ENCODE measurements around the gene DAB2IP. TPM values are rescaled to one million over a fixed set of nuclear protein-coding genes. Genes with fewer than 3 reads are reported as not detected.

DAB2IP gene
- total and polyA plus RNA-seq, 2 experiments from 2014 or later: 8.9 to 42.8 TPM

DNA sequence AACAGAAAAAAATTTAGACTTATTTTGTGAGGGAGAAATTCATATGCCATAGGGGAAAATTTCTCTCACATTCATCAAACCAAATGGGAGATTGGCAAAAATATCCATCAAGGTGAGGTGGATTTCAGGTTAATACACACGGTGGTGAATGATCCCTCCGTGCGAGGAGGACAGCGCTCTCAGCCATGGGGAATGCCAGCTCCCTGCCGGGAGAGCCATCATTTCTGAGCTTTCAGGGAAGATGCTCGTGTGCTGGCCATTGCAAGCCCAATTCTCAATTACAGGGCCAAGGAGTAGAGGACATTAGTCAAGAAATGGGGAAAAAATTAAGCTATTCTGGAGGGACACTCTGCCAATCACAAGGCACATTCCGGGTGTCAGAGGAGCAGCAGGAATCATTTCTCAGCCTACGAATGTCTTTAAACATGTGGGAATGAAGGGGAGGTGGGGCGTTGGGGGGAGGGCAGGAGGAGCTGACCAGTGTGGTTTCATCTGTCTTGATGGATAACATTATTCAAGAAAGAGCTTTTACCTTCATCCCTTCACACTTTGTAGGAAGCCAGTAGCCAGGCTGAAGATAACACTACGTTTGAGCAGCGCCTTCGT, 165.5 kb downstream of the DAB2IP start:
- TF ChIP-seq, protein P1, sequence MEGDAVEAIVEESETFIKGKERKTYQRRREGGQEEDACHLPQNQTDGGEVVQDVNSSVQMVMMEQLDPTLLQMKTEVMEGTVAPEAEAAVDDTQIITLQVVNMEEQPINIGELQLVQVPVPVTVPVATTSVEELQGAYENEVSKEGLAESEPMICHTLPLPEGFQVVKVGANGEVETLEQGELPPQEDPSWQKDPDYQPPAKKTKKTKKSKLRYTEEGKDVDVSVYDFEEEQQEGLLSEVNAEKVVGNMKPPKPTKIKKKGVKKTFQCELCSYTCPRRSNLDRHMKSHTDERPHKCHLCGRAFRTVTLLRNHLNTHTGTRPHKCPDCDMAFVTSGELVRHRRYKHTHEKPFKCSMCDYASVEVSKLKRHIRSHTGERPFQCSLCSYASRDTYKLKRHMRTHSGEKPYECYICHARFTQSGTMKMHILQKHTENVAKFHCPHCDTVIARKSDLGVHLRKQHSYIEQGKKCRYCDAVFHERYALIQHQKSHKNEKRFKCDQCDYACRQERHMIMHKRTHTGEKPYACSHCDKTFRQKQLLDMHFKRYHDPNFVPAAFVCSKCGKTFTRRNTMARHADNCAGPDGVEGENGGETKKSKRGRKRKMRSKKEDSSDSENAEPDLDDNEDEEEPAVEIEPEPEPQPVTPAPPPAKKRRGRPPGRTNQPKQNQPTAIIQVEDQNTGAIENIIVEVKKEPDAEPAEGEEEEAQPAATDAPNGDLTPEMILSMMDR (conservative IDR thresholded peaks at IDR 0.05; ENCODE audit: low read depth in 2 of 2): no peak
- no peak for TF ChIP-seq JUNB (IDR thresholded peaks at IDR 0.05; ENCODE audit: unreplicated experiment)
- TF ChIP-seq EZH2 (IDR thresholded peaks at IDR 0.05; ENCODE audit: low read depth, unreplicated experiment): no peak
- TF ChIP-seq ZNF114 (CRISPR knock-in tag; IDR thresholded peaks at IDR 0.05): no peak
- TF ChIP-seq, protein P2, sequence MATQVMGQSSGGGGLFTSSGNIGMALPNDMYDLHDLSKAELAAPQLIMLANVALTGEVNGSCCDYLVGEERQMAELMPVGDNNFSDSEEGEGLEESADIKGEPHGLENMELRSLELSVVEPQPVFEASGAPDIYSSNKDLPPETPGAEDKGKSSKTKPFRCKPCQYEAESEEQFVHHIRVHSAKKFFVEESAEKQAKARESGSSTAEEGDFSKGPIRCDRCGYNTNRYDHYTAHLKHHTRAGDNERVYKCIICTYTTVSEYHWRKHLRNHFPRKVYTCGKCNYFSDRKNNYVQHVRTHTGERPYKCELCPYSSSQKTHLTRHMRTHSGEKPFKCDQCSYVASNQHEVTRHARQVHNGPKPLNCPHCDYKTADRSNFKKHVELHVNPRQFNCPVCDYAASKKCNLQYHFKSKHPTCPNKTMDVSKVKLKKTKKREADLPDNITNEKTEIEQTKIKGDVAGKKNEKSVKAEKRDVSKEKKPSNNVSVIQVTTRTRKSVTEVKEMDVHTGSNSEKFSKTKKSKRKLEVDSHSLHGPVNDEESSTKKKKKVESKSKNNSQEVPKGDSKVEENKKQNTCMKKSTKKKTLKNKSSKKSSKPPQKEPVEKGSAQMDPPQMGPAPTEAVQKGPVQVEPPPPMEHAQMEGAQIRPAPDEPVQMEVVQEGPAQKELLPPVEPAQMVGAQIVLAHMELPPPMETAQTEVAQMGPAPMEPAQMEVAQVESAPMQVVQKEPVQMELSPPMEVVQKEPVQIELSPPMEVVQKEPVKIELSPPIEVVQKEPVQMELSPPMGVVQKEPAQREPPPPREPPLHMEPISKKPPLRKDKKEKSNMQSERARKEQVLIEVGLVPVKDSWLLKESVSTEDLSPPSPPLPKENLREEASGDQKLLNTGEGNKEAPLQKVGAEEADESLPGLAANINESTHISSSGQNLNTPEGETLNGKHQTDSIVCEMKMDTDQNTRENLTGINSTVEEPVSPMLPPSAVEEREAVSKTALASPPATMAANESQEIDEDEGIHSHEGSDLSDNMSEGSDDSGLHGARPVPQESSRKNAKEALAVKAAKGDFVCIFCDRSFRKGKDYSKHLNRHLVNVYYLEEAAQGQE (IDR thresholded peaks at IDR 0.05; ENCODE audit: unreplicated experiment): no peak
- TF ChIP-seq, protein P3, sequence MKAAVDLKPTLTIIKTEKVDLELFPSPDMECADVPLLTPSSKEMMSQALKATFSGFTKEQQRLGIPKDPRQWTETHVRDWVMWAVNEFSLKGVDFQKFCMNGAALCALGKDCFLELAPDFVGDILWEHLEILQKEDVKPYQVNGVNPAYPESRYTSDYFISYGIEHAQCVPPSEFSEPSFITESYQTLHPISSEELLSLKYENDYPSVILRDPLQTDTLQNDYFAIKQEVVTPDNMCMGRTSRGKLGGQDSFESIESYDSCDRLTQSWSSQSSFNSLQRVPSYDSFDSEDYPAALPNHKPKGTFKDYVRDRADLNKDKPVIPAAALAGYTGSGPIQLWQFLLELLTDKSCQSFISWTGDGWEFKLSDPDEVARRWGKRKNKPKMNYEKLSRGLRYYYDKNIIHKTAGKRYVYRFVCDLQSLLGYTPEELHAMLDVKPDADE (IDR thresholded peaks at IDR 0.05): no peak
- no peak for TF ChIP-seq EZH2phosphoT487 (IDR thresholded peaks at IDR 0.05; ENCODE audit: unreplicated experiment)
- no peak for TF ChIP-seq STAT1 (IDR thresholded peaks at IDR 0.05; ENCODE audit: unreplicated experiment)
- TF ChIP-seq POLR2AphosphoS5 (IDR thresholded peaks at IDR 0.05; ENCODE audit: low read depth): no peak
- no peak for TF ChIP-seq ZNF331 (CRISPR knock-in tag; IDR thresholded peaks at IDR 0.05; ENCODE audit: low read depth)
- TF ChIP-seq, protein P4, sequence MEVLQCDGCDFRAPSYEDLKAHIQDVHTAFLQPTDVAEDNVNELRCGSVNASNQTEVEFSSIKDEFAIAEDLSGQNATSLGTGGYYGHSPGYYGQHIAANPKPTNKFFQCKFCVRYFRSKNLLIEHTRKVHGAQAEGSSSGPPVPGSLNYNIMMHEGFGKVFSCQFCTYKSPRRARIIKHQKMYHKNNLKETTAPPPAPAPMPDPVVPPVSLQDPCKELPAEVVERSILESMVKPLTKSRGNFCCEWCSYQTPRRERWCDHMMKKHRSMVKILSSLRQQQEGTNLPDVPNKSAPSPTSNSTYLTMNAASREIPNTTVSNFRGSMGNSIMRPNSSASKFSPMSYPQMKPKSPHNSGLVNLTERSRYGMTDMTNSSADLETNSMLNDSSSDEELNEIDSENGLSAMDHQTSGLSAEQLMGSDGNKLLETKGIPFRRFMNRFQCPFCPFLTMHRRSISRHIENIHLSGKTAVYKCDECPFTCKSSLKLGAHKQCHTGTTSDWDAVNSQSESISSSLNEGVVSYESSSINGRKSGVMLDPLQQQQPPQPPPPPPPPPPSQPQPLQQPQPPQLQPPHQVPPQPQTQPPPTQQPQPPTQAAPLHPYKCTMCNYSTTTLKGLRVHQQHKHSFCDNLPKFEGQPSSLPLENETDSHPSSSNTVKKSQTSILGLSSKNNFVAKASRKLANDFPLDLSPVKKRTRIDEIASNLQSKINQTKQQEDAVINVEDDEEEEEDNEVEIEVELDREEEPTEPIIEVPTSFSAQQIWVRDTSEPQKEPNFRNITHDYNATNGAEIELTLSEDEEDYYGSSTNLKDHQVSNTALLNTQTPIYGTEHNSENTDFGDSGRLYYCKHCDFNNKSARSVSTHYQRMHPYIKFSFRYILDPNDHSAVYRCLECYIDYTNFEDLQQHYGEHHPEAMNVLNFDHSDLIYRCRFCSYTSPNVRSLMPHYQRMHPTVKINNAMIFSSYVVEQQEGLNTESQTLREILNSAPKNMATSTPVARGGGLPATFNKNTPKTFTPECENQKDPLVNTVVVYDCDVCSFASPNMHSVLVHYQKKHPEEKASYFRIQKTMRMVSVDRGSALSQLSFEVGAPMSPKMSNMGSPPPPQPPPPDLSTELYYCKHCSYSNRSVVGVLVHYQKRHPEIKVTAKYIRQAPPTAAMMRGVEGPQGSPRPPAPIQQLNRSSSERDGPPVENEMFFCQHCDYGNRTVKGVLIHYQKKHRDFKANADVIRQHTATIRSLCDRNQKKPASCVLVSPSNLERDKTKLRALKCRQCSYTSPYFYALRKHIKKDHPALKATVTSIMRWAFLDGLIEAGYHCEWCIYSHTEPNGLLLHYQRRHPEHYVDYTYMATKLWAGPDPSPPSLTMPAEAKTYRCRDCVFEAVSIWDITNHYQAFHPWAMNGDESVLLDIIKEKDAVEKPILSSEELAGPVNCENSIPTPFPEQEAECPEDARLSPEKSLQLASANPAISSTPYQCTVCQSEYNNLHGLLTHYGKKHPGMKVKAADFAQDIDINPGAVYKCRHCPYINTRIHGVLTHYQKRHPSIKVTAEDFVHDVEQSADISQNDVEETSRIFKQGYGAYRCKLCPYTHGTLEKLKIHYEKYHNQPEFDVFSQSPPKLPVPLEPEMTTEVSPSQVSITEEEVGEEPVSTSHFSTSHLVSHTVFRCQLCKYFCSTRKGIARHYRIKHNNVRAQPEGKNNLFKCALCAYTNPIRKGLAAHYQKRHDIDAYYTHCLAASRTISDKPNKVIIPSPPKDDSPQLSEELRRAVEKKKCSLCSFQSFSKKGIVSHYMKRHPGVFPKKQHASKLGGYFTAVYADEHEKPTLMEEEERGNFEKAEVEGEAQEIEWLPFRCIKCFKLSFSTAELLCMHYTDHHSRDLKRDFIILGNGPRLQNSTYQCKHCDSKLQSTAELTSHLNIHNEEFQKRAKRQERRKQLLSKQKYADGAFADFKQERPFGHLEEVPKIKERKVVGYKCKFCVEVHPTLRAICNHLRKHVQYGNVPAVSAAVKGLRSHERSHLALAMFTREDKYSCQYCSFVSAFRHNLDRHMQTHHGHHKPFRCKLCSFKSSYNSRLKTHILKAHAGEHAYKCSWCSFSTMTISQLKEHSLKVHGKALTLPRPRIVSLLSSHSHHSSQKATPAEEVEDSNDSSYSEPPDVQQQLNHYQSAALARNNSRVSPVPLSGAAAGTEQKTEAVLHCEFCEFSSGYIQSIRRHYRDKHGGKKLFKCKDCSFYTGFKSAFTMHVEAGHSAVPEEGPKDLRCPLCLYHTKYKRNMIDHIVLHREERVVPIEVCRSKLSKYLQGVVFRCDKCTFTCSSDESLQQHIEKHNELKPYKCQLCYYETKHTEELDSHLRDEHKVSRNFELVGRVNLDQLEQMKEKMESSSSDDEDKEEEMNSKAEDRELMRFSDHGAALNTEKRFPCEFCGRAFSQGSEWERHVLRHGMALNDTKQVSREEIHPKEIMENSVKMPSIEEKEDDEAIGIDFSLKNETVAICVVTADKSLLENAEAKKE (CRISPR knock-in tag; IDR thresholded peaks at IDR 0.05): no peak
- no peak for TF ChIP-seq CREB1 (CRISPR knock-in tag; IDR thresholded peaks at IDR 0.05; ENCODE audit: low read depth)
- TF ChIP-seq NANOG (IDR thresholded peaks at IDR 0.05; ENCODE audit: borderline replicate concordance): no peak
- 0 out of 2 replicates have a peak, but pooled peaks cover 16% of the 10 kb centered on the region for H3F3A ChIP-seq (replicated peaks; ENCODE audit: low read depth)
- no peaks in the 10 kb centered on the region for H4K20me1 ChIP-seq (replicated peaks; ENCODE audit: insufficient read depth)
- no peaks in the 10 kb centered on the region for H3K9me3 Mint-ChIP-seq
- H3K4me3 ChIP-seq: no peak overlapping the region
- H3K27me3 ChIP-seq (ENCODE audit: insufficient read depth): no peaks in the 10 kb centered on the region; the same call in 1 of the 2 replicates
- H3K9me2 ChIP-seq (ENCODE audit: insufficient read depth): no peaks in the 10 kb centered on the region
- no peaks in the 10 kb centered on the region for H3K36me3 Mint-ChIP-seq (ENCODE audit: low read depth)
- no peak overlapping the region for H3K27ac ChIP-seq (ENCODE audit: low read depth)
- H3K27me3 Mint-ChIP-seq (ENCODE audit: insufficient read depth, low read depth, poor library complexity): peaks cover 34% of the 10 kb centered on the region
- no peak for ATAC-seq
- no peaks in the 10 kb centered on the region for H3K79me2 ChIP-seq (replicated peaks; ENCODE audit: insufficient read depth)
- H3K4me1 ChIP-seq (ENCODE audit: insufficient read depth): peaks cover 24% of the 10 kb centered on the region
- no peak overlapping the region for H3K4me2 ChIP-seq
- DNase-seq (ENCODE audit: low spot score): no peak
- no peaks in the 10 kb centered on the region for H3K36me3 ChIP-seq (ENCODE audit: insufficient read depth)
- no peak overlapping the region for H3K27ac Mint-ChIP-seq
- H3K4me1 Mint-ChIP-seq: peaks cover 70% of the 10 kb centered on the region
- H3K4me3 Mint-ChIP-seq: no peak overlapping the region
- no peak overlapping the region for H2AFZ ChIP-seq

All from GM23338 (cell line).